ENCODE data around the gene PSD4. TPM values are rescaled to one million over a fixed set of nuclear protein-coding genes. Genes with fewer than 3 reads are reported as not detected.

The PSD4 gene
- total and polyA plus RNA-seq, 10 of the 15 experiments (the other 5 are each of a cell fraction or from before 2014, with no cell fraction given) = 0.68 to 114 (median 35.1) TPM

DNA sequence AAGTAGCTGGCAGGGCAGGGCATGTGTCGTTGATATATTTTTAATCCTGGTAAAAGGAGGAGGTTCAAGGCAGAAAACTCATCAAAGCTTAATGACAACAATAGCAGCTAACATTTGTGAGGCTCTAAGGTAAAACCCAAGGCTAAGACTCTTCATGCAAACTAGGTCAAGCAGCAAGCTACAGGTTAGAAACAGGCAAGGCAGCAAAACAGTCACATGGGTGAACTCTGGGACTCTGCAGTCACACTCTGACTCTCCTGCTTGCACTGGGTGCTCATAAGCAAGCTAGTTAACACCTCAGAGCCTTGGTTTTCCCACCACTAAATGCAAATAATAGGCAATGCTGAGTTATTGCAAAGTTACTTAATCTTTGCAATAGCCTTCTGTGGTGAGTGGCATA lies 38.5 kb upstream of the PSD4 start:
- ATAC-seq = no peak; the same call in 2 of the 3 replicates
- ChIA-PET CTCF (interaction anchor here (0.7 to 11.0 kb wide), 14 partner anchors 9 to 255 kb away, joined by 3 to 195 read pairs (median 6); partner anchors contain the start of gene PSD4), SMC1A (ENCODE audit: uncharacterized antibody, unreplicated experiment) (interaction anchor here (0.9 to 4.0 kb wide), 10 partner anchors 13 to 235 kb away, joined by 3 to 14 read pairs (median 4); no protein-coding TSS in a partner anchor), RAD21 (ENCODE audit: unreplicated experiment) (interaction anchor here (0.9 to 6.5 kb wide), 9 partner anchors 39 to 255 kb away, joined by 3 to 75 read pairs (median 5); partner anchors contain the start of gene PSD4), POLR2A (interaction anchor here (1.0 kb wide), 2 partner anchors 40 to 63 kb away, joined by 4 to 6 read pairs; no protein-coding TSS in a partner anchor)
- no peaks in the 10 kb centered on the region for H4K20me1 ChIP-seq (ENCODE audit: control insufficient read depth, insufficient read depth)
- no TSS peak for BruUV-seq (replicated peaks)
- peaks cover 4% of the 10 kb centered on the region; the same call in 1 of the 2 replicates for H3K4me1 ChIP-seq (ENCODE audit: control insufficient read depth, insufficient read depth, low read length)
- H3K4me2 ChIP-seq (ENCODE audit: control insufficient read depth, insufficient read depth) = no peak overlapping the region
- in situ Hi-C loops (cut with MboI) = loop anchor here (5.0 kb wide), 1 partner anchor 237 kb away; no protein-coding TSS in a partner anchor
- no peak overlapping the region for H2AFZ ChIP-seq (ENCODE audit: control insufficient read depth, low read depth, low read length)
- WGBS (ENCODE audit: insufficient coverage, insufficient replicate concordance, low lambda C conversion rate, missing lambda C conversion rate) = 18% methylated on average over 1 of the region's 1 CpG
- no peaks in the 10 kb centered on the region for H3K36me3 ChIP-seq (ENCODE audit: control insufficient read depth in 2 of 2, insufficient read depth in 2 of 2, low read length in 1 of 2)
- no peak overlapping the region for H3K9ac ChIP-seq (ENCODE audit: control insufficient read depth, insufficient read depth, low read length)
- DNase-seq (ENCODE audit: low read depth, low spot score) = no peak
- intact Hi-C loops (cut with micrococcal nuclease; ENCODE audit: unreplicated experiment) = no loop called here
- H3K4me3 ChIP-seq = no peak overlapping the region
- no peaks in the 10 kb centered on the region for H3K9me3 ChIP-seq (replicated peaks; ENCODE audit: control insufficient read depth, insufficient read depth, low read length)
- no peaks in the 10 kb centered on the region; a peak in 1 of 4 replicates for H3K27me3 ChIP-seq (replicated peaks in 1 of 2; ENCODE audit: control insufficient read depth in 2 of 2, insufficient read depth in 2 of 2, low read length in 1 of 2)
- TF ChIP-seq ZSCAN29 (IDR thresholded peaks at IDR 0.05) (no peak), MYC (IDR thresholded peaks at IDR 0.05; ENCODE audit: insufficient read depth, insufficient read length, insufficient replicate concordance, low read length, severe bottlenecking) (no peak), RB1 (IDR thresholded peaks at IDR 0.05; ENCODE audit: borderline replicate concordance) (no peak), SP1 (IDR thresholded peaks at IDR 0.05; ENCODE audit: low read depth, low read length) (no peak), SREBF2 (IDR thresholded peaks at IDR 0.05; ENCODE audit: low read length) (no peak), BHLHE40 (IDR thresholded peaks at IDR 0.05; ENCODE audit: borderline replicate concordance in 1 of 2, low read depth in 2 of 2, low read length in 1 of 2) (no peak), HSF1 (IDR thresholded peaks at IDR 0.05; ENCODE audit: low read depth, low read length) (no peak)
- no peak for FAIRE-seq
- H3K79me2 ChIP-seq (ENCODE audit: control insufficient read depth, insufficient read depth, low read length) = no peaks in the 10 kb centered on the region
- no peak overlapping the region for H3K27ac ChIP-seq (ENCODE audit: control insufficient read depth, insufficient read depth)

Data from GM12878 (cell line).